Neutrophil (primary cell): Measurements from ENCODE around the gene STXBP2.

Source experiments
- H3K27ac ChIP-seq: fragments of 200-600 bp; sonication (generic); 2 replicates; pipeline ENCODE4 v1.5.1; 2016; ENCODE audit warnings: mild to moderate bottlenecking, moderate library complexity
- H3K27me3 ChIP-seq: fragments of 200-600 bp; sonication (generic); 2 replicates; pipeline ENCODE4 v1.6.0; 2016; ENCODE audit warnings: mild to moderate bottlenecking
- H3K36me3 ChIP-seq: fragments of 200-600 bp; sonication (generic); 2 replicates; pipeline ENCODE4 v1.5.1; 2017
- H3K4me1 ChIP-seq, 2 experiments: fragments of 200-600 bp in 1 of 2; sonication (generic) in 1 of 2; 1 replicate in 1 of 2; 2 replicates in 1 of 2; pipeline versions ENCODE4 v1.5.1 to v1.6.1; 2013 to 2016; ENCODE audit warnings: low read depth in 1 of 2, low read length in 1 of 2, mild to moderate bottlenecking in 1 of 2, moderate library complexity in 1 of 2; ENCODE audit not compliant: control insufficient read depth in 1 of 2, insufficient read depth in 1 of 2
- H3K4me3 ChIP-seq, 2 experiments: fragments of 200-600 bp in 1 of 2; sonication (generic) in 1 of 2; 1 replicate in 1 of 2; 2 replicates in 1 of 2; pipeline ENCODE4 v1.5.1; 2013 to 2016; ENCODE audit warnings: low read depth in 1 of 2, low read length in 1 of 2, mild to moderate bottlenecking in 1 of 2, moderate library complexity in 1 of 2
- H3K9me3 ChIP-seq: fragments of 200-600 bp; sonication (generic); 2 replicates; pipeline ENCODE4 v1.5.1; 2016
- CTCF ChIP-seq: fragments of 200-600 bp; sonication (generic); IDR thresholded peaks from 2 replicates; pipeline ENCODE4 v1.5.1; 2016; ENCODE audit warnings: antibody characterized with exemption

Gene STXBP2

GRCh38 chr19:7602935-7603497 lies 33.9 kb upstream of the STXBP2 start:
- peaks cover 46% of the 10 kb centered on the region for H3K27me3 ChIP-seq
- no peak overlapping the region for H3K4me3 ChIP-seq
- H3K9me3 ChIP-seq = no peaks in the 10 kb centered on the region
- no peak overlapping the region for H3K27ac ChIP-seq
- no peaks in the 10 kb centered on the region for H3K4me1 ChIP-seq
- no peak for TF ChIP-seq CTCF
- H3K36me3 ChIP-seq = no peaks in the 10 kb centered on the region

- Histone ChIP-seq H3K36me3 (no peaks in the 10 kb centered on the region), H3K9me3 (no peaks in the 10 kb centered on the region), H3K4me1 (no peaks in the 10 kb centered on the region), H3K27ac (no peak overlapping the region), H3K27me3 (peaks cover 37% of the 10 kb centered on the region), H3K4me3 (no peak overlapping the region)
- no peak for TF ChIP-seq CTCF
Observed at GRCh38 chr19:7603919-7604318, 33.0 kb upstream of the STXBP2 start.

- Histone ChIP-seq H3K4me3 (no peak overlapping the region), H3K36me3 (no peaks in the 10 kb centered on the region), H3K27ac (no peak overlapping the region), H3K4me1 (no peaks in the 10 kb centered on the region), H3K9me3 (no peaks in the 10 kb centered on the region), H3K27me3 (peaks cover 35% of the 10 kb centered on the region)
- no peak for TF ChIP-seq CTCF
Observed at GRCh38 chr19:7605490-7606222, 31.3 kb upstream of the STXBP2 start.

- Histone ChIP-seq H3K4me1 (no peaks in the 10 kb centered on the region), H3K36me3 (no peaks in the 10 kb centered on the region), H3K4me3 (no peak overlapping the region), H3K27ac (no peak overlapping the region), H3K27me3 (peaks cover 35% of the 10 kb centered on the region), H3K9me3 (no peaks in the 10 kb centered on the region)
- TF ChIP-seq CTCF = no peak
Observed at GRCh38 chr19:7606289-7606688, 30.6 kb upstream of the STXBP2 start.

GRCh38 chr19:7607212-7607873 lies 29.6 kb upstream of the STXBP2 start:
- H3K4me1 ChIP-seq = no peaks in the 10 kb centered on the region
- TF ChIP-seq CTCF = no peak
- H3K27me3 ChIP-seq = peaks cover 28% of the 10 kb centered on the region
- H3K9me3 ChIP-seq = no peaks in the 10 kb centered on the region
- no peak overlapping the region for H3K27ac ChIP-seq
- no peaks in the 10 kb centered on the region for H3K36me3 ChIP-seq
- H3K4me3 ChIP-seq = no peak overlapping the region
